ENCODE measurements around the gene STXBP4. TPM values are rescaled to one million over a fixed set of nuclear protein-coding genes. Genes with fewer than 3 reads are reported as not detected.

STXBP4 gene
- total RNA-seq, 3 donors from 2014 or later: 4.6 to 15.4 (median 8.8) TPM

GRCh38 chr17:55190748-55191147 lies 222.2 kb downstream of the STXBP4 start:
- Histone ChIP-seq H3K9me3 (no peaks in the 10 kb centered on the region), H3K4me3 (no peak overlapping the region), H3K36me3 (ENCODE audit: low read depth) (no peaks in the 10 kb centered on the region), H3K4me1 (ENCODE audit: low read depth) (no peaks in the 10 kb centered on the region)
- DNase-seq (no peak), ATAC-seq (no peak)
- intact Hi-C loops (cut with DNase I, micrococcal nuclease): no loop called here
- TF ChIP-seq CTCF (IDR thresholded peaks at IDR 0.05): no peak

DNA sequence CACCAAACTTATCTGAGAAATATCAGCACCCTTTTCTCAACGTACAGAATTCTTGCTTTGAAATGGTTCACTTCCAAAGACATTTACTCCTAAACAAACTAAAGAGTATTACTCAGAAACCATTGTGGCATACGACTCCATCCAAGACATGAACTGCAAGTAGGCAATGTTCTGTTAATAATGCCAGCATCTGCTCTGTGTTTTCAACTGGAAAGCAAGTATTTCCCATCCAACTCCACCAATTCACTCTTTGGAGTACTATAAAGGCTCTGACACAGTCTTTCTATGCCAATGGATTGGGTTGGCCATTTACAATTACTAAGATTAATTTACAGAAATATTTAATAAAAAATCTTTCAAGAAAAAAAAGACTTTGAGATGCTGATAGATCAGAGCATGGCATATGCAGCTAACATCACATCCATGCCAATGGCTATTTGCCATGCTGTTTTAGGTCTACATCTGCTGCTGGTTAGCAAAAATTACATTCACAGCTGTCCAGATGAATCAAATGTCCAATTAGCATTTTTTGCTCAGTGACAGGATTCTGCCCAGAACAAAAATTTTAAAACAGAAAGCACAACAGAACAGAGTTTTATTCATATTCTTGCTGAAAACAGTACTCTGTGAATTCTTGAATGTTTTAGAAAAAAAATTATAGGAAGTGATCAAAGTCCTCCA lies 230.3 kb downstream of the STXBP4 start:
- Histone ChIP-seq H3K4me3 (no peak overlapping the region), H3K9me3 (no peaks in the 10 kb centered on the region), H3K4me1 (ENCODE audit: low read depth) (no peaks in the 10 kb centered on the region), H3K36me3 (ENCODE audit: low read depth) (no peaks in the 10 kb centered on the region)
- ATAC-seq (no peak), DNase-seq (no peak)
- intact Hi-C loops (cut with DNase I, micrococcal nuclease): no loop called here
- no peak for TF ChIP-seq CTCF (IDR thresholded peaks at IDR 0.05)

DNA sequence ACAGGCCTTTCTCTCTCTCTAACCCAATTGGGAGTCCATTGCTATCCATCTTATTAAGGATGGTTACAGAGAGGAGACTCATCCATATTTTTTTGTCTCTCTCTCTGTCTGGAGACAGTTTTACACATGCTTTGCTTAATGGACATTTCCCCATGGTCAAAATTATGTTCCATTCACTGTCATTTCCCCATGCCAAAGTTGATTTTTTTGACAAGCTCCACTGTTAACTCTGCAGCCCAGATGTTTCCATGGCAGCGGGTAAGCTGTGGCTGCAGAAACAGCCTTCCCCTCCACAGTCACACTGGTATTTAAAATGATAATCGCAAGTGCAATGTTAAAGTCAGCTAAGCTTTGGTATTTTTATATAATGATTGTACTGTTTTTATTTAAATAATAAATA lies 232.3 kb downstream of the STXBP4 start:
- H3K36me3 ChIP-seq (ENCODE audit: low read depth): no peaks in the 10 kb centered on the region
- H3K4me3 ChIP-seq: no peak overlapping the region
- no peaks in the 10 kb centered on the region for H3K4me1 ChIP-seq (ENCODE audit: low read depth)
- intact Hi-C loops (cut with DNase I, micrococcal nuclease): no loop called here
- no peaks in the 10 kb centered on the region for H3K9me3 ChIP-seq
- ATAC-seq (no peak), DNase-seq (no peak)
- no peak for TF ChIP-seq CTCF (IDR thresholded peaks at IDR 0.05)

- Histone ChIP-seq H3K4me3 (no peak overlapping the region), H3K36me3 (ENCODE audit: low read depth) (no peaks in the 10 kb centered on the region), H3K9me3 (no peaks in the 10 kb centered on the region), H3K4me1 (ENCODE audit: low read depth) (no peaks in the 10 kb centered on the region)
- DNase-seq (no peak), ATAC-seq (no peak)
- no peak for TF ChIP-seq CTCF (IDR thresholded peaks at IDR 0.05)
- intact Hi-C loops (cut with DNase I, micrococcal nuclease): no loop called here
These were observed 232.9 kb downstream of the STXBP4 start for GRCh38 chr17:55201308-55201932.

GRCh38 chr17:55202896-55203295 lies 234.3 kb downstream of the STXBP4 start:
- intact Hi-C loops (cut with DNase I, micrococcal nuclease): no loop called here
- no peak for ATAC-seq

More at GRCh38 chr17:55202896-55203295, 234.3 kb downstream of the STXBP4 start:
- Histone ChIP-seq H3K4me3 (no peak overlapping the region), H3K9me3 (no peaks in the 10 kb centered on the region), H3K4me1 (ENCODE audit: low read depth) (no peaks in the 10 kb centered on the region), H3K36me3 (ENCODE audit: low read depth) (no peaks in the 10 kb centered on the region)
- TF ChIP-seq CTCF (IDR thresholded peaks at IDR 0.05): no peak
- no peak for DNase-seq

All from mucosa of descending colon (tissue), 3 donors.